Psoas muscle (tissue), 8 donors: Measurements from ENCODE around the gene ELL. TPM values are rescaled to one million over a fixed set of nuclear protein-coding genes. Genes with fewer than 3 reads are reported as not detected.

Source experiments
- ATAC-seq, 4 donors: fragments of 200-7000 bp; cut with Tn5 transposase; one replicate each; pipeline ENCODE4 v1.9.1; 2020; ENCODE audit warnings: moderate library complexity in 3 of 4, mild to moderate bottlenecking in 2 of 4
- DNase-seq, 2 donors: peaks; one replicate each; pipeline ENCODE4 v3.0.0-alpha.2; 2020
- H3K27ac ChIP-seq: fragments of 200-600 bp; one replicate; pipeline ENCODE4 v1.8.0; 2022
- H3K27me3 ChIP-seq, 3 donors: fragments of 200-600 bp in 1 of 3; one replicate each; pipeline versions ENCODE4 v1.6.1 to v1.8.0; 2013 to 2022; ENCODE audit warnings: low read length in 2 of 3, mild to moderate bottlenecking in 2 of 3, moderate library complexity in 1 of 3; ENCODE audit not compliant: insufficient read depth in 3 of 3
- H3K36me3 ChIP-seq, 2 donors: fragments of 200-600 bp in 1 of 2; one replicate each; pipeline versions ENCODE4 v1.6.1 to v1.8.0; 2013 to 2022; ENCODE audit warnings: low read depth in 1 of 2, mild to moderate bottlenecking in 1 of 2, moderate library complexity in 1 of 2; ENCODE audit not compliant: insufficient read depth in 1 of 2
- H3K4me1 ChIP-seq: fragments of 200-600 bp; one replicate; pipeline ENCODE4 v1.8.0; 2022
- H3K4me3 ChIP-seq: fragments of 200-600 bp; one replicate; pipeline ENCODE4 v1.8.0; 2022; ENCODE audit warnings: mild to moderate bottlenecking
- H3K9me3 ChIP-seq: fragments of 200-600 bp; one replicate; pipeline ENCODE4 v1.8.0; 2022
- WGBS, 3 donors: extraction: QIAGEN DNeasy Blood & Tissue Kit; methylation state at CpG; one replicate each; pipeline versions ENCODE4 v1.1.6 to v1.1.7; 2013; 5-methylcytosine and 5-hydroxymethylcytosine counted together
- intact Hi-C, 2 donors: fragments of 100-400 bp; cut with DNase I; formaldehyde crosslinking; loops; one replicate each; pipeline versions ENCODE4 v1.11.0 to v1.14.2; 2022
- polyA plus RNA-seq, 3 donors: library from polyadenylated mRNA; stranded (reverse); fragments of 200-250 nt; gene quantifications; one replicate each; pipeline ENCODE4 v1.2.3, GENCODE V29; 2013
- total RNA-seq, 4 donors: library from RNA; stranded (reverse); fragmentation: NEBNext Ultra II Directional in 2 of 4; extraction: Animal tissue kit (Norgen Biotek cat#: 25700) in 2 of 4; gene quantifications; one replicate each; pipeline versions ENCODE4 v1.2.1 to v1.2.4, GENCODE V29; 2021 to 2023
- TF ChIP-seq, protein P1 (sequence below): fragments of 200-600 bp; IDR thresholded peaks from one replicate; pipeline ENCODE4 v1.8.0; 2022; ENCODE audit warnings: antibody characterized with exemption
- donor health status: healthy with polysubstance abuse.
- donor health status: DM: no; HTN: no; CAD: no; lungs with moderate emphysema.
- donor health status: Bipolar disorder and iron deficiency.
- donor health status: healthy.
- donor health status: DM: yes; HTN: yes; CAD: no.
- donor health status: DM: no; HTN: no; CAD: no.
- donor health status: DM: no; HTN: no; CAD: no.
- donor health status: DM: yes; HTN: yes; CAD: no.

ELL gene
- total and polyA plus RNA-seq, 7 donors: 7.5 to 40.2 (median 17.5) TPM

DNA sequence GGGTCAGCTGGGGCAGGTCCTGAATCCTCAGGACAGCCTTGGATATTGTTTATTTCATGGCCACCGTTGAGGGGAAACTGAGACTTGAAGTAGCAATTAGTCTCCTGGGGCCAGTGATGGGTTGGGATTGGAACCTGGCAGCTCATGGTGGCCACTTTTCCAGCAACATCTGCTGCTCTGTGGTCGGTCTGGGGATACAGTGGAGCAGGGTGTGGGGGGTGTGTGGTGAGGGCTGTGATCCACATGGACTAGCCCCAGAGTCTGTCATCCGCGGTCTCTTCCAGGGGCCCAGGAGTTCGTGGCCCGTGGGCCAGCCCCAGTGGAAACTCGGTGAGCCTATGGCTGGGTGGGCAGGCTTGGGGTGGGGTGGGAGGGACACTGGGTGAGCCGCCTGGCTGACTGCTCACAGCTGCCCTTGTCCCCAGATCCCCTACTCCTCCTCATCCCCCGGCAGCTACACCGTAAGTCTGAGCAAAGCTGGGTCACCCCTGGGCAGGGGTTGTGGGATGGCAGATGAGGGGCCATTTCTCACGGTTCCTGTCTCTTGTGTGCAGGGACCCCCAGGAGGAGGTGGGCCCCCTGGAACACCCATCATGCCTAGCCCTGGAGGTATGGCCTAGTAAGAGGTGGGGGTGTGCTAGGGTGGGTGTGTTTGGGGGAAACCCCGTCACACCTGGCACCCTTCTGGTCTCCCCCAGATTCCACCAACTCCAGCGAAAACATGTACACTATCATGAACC is 89.4 kb downstream of the ELL start:
- DNase-seq (no peak), ATAC-seq (no peak)

DNA sequence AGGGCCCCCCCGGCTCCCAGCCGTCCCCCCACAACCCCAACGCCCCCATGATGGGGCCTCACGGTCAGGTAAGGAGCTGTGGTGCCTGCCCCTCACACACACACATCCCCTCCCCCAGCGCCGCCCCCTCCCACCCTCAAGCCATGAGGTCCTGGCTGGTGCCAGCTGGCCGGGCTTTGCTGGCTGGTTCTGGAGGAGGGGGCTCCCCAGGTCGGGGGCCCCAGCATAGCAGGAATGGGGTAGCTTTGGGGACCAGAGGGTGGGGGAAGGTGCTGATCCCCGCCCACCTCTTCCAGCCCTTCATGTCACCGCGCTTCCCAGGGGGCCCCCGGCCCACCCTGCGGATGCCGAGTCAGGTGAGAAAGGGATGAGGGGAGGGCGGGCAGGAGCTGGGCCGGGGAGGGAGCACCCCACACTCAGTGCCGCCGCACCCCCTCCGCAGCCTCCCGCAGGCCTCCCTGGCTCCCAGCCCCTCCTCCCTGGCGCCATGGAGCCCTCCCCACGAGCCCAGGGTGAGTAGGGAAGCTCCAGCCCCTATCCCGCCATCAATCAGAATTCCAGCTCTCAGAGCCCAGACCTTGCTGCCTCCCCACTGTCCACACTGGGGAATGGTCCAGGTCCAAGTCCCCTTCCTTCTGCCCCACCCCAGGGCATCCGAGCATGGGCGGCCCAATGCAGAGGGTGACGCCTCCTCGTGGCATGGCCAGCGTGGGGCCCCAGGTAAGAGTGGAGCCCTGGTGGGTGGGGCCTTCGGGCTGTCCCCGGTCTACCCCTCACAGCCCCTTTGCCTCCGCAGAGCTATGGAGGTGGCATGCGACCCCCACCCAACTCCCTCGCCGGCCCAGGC is 90.3 kb downstream of the ELL start:
- DNase-seq (no peak), ATAC-seq (no peak)
- TF ChIP-seq, protein P1, sequence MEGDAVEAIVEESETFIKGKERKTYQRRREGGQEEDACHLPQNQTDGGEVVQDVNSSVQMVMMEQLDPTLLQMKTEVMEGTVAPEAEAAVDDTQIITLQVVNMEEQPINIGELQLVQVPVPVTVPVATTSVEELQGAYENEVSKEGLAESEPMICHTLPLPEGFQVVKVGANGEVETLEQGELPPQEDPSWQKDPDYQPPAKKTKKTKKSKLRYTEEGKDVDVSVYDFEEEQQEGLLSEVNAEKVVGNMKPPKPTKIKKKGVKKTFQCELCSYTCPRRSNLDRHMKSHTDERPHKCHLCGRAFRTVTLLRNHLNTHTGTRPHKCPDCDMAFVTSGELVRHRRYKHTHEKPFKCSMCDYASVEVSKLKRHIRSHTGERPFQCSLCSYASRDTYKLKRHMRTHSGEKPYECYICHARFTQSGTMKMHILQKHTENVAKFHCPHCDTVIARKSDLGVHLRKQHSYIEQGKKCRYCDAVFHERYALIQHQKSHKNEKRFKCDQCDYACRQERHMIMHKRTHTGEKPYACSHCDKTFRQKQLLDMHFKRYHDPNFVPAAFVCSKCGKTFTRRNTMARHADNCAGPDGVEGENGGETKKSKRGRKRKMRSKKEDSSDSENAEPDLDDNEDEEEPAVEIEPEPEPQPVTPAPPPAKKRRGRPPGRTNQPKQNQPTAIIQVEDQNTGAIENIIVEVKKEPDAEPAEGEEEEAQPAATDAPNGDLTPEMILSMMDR: no peak
- H3K27ac ChIP-seq: no peak overlapping the region
- WGBS, 3 donors: 85 to 90% (median 90%) methylated on average over 25 to 34 of the region's 34 CpGs
- intact Hi-C loops: no loop called here
- peaks cover 0 to 4% of the 10 kb centered on the region in 2 donors for H3K36me3 ChIP-seq
- H3K27me3 ChIP-seq: peaks cover 0 to 5% (median 0%) of the 10 kb centered on the region in 3 donors
- peaks cover 12% of the 10 kb centered on the region for H3K4me1 ChIP-seq
- H3K9me3 ChIP-seq: no peaks in the 10 kb centered on the region
- H3K4me3 ChIP-seq: no peak overlapping the region

More for the DNA sequence above, 89.4 kb downstream of the ELL start:
- WGBS, 3 donors: 76 to 84% (median 81%) methylated on average over 11 to 13 of the region's 13 CpGs
- no peak overlapping the region for H3K27ac ChIP-seq
- peak overlapping the region; percentile 52 for H3K4me3 ChIP-seq
- H3K9me3 ChIP-seq: no peaks in the 10 kb centered on the region
- H3K4me1 ChIP-seq: peaks cover 14% of the 10 kb centered on the region
- TF ChIP-seq, protein P1: no peak
- H3K36me3 ChIP-seq: peaks cover 0 to 4% of the 10 kb centered on the region in 2 donors
- intact Hi-C loops: no loop called here
- H3K27me3 ChIP-seq: peaks cover 0 to 5% (median 0%) of the 10 kb centered on the region in 3 donors

DNA sequence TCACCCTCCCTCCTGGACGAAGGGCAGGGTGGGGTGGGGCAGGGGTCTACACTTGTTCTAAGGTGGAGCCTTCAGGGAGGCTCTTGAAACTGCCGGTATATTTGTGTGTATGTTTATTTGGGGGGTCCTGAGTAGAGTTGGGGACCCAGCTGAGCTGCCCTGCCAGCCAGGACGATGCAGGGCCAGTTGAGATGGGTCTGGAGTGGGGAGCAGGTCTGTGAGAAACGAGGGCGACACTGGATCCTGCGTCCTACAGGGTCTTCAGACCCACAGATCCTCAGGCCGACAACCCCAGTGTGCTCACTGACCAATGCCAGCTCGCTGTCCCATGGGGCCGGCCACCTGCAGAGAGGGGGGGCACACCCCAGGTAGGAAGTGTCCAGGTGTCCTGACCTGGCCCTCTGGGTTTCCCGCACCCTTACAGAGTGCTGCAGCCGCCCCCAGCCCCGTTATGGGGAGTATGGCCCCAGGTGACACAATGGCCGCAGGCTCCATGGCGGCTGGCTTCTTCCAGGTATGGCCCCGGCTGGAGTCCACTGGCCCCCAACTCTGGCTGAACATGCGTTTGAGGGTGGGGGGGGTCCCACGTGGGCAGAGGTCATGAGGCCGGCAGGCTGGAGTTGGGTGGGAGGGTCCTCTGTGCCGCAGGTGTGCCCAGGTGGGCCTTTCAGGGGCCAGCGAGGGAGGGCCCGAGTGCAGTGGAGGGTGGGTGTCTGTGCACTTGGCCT is 91.3 kb downstream of the ELL start:
- H3K9me3 ChIP-seq: no peaks in the 10 kb centered on the region
- no peak for ATAC-seq
- WGBS, 3 donors: 89 to 91% (median 91%) methylated on average over 21 of the region's 21 CpGs
- intact Hi-C loops: no loop called here
- no peak for DNase-seq
- TF ChIP-seq, protein P1: no peak
- peaks cover 21% of the 10 kb centered on the region for H3K4me1 ChIP-seq
- H3K27ac ChIP-seq: no peak overlapping the region
- H3K27me3 ChIP-seq: peaks cover 0 to 5% (median 0%) of the 10 kb centered on the region in 3 donors
- peaks cover 0 to 4% of the 10 kb centered on the region in 2 donors for H3K36me3 ChIP-seq
- no peak overlapping the region for H3K4me3 ChIP-seq

DNA sequence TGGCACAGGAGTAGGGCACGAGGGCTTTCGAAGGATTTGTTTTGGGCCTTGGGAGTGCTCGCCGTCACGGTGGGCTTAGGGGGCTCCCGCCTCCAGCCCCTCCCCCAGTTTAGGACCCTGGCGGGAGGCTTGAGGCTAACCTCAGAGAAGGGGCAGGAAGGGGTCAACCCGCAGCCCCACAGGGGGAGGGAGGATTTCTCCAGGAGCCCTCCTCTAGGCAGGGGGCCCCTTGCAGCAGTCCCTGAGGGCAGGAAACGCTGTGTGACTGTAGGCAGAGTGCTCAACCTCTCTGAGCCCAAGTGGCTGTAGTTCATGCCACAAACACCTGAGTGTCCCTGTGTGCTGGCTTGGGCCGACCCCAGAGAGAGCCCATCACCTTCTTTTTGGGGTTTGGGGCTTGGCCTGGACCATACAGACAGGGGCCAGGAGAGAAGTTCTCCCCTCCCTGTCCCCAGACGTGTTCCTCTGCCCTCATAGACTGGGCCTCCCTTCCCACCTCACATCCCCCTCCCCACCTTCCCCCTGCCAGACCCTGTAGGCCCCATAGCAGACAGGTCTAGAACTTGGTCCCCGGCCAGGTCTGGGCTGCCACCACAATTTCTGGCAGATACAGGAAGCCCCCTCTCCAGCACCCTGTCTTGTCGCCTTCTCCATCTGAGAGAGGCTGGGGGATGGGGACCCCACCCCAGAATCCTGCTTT is 92.0 kb downstream of the ELL start:
- DNase-seq (no peak), ATAC-seq (no peak)
- Histone ChIP-seq H3K27me3 (peaks cover 0 to 5% (median 0%) of the 10 kb centered on the region in 3 donors), H3K9me3 (no peaks in the 10 kb centered on the region), H3K27ac (no peak overlapping the region), H3K36me3 (peaks cover 0 to 4% of the 10 kb centered on the region in 2 donors), H3K4me3 (peak overlapping the region; percentile 41), H3K4me1 (peaks cover 27% of the 10 kb centered on the region)
- intact Hi-C loops: no loop called here
- 73 to 78% (median 74%) methylated on average over 13 of the region's 13 CpGs for WGBS, 3 donors
- TF ChIP-seq, protein P1: no peak
